Nephron (organoid): ENCODE measurements around the gene HERPUD1.

Experiments
- H3K27ac Mint-ChIP-seq, 3 experiments: 2 replicates each; pipeline ENCODE4 v1.8.0; 2020; ENCODE audit warnings: mixed read lengths in 3 of 3, mild to moderate bottlenecking in 2 of 3, moderate library complexity in 1 of 3
- H3K27me3 Mint-ChIP-seq: 2 replicates; pipeline ENCODE4 v1.8.0; 2021; ENCODE audit warnings: low read depth, mild to moderate bottlenecking, moderate library complexity, mixed read lengths
- H3K36me3 Mint-ChIP-seq: 2 replicates; pipeline ENCODE4 v1.8.0; 2020; ENCODE audit warnings: low read depth, mixed read lengths
- H3K4me1 Mint-ChIP-seq: 2 replicates; pipeline ENCODE4 v1.8.0; 2020; ENCODE audit warnings: mixed read lengths
- H3K4me3 Mint-ChIP-seq, 3 experiments: 2 replicates each; pipeline ENCODE4 v1.8.0; 2020; ENCODE audit warnings: mild to moderate bottlenecking in 3 of 3, mixed read lengths in 3 of 3, moderate library complexity in 2 of 3
- H3K9me3 Mint-ChIP-seq: 2 replicates; pipeline ENCODE4 v1.8.0; 2020; ENCODE audit warnings: mixed read lengths
- CTCF ChIP-seq, 3 experiments: fragments of 200-600 bp; sonication (generic); IDR thresholded peaks; one replicate each; pipeline ENCODE4 v1.5.0; 2021; ENCODE audit warnings: antibody characterized with exemption in 3 of 3; ENCODE audit not compliant: unreplicated experiment in 3 of 3

Gene HERPUD1

GRCh38 chr16:56912746-56913708 is 18.9 kb upstream of the HERPUD1 start:
- H3K4me3 Mint-ChIP-seq = peak overlapping the region in 2 of 3 experiments; percentile 10 to 28

GRCh38 chr16:56914896-56915295 is 17.0 kb upstream of the HERPUD1 start:
- Mint-ChIP-seq H3K9me3 (no peaks in the 10 kb centered on the region), H3K27me3 (no peaks in the 10 kb centered on the region), H3K27ac (peak overlapping the region; percentile 67 to 95 (median 86)), H3K36me3 (no peaks in the 10 kb centered on the region), H3K4me1 (peaks cover 69% of the 10 kb centered on the region), H3K4me3 (no peak overlapping the region)
- no peak for TF ChIP-seq CTCF (IDR thresholded peaks at IDR 0.05; ENCODE audit: unreplicated experiment in 3 of 3)

More at GRCh38 chr16:56912746-56913708, 18.9 kb upstream of the HERPUD1 start:
- Mint-ChIP-seq H3K4me1 (peaks cover 80% of the 10 kb centered on the region), H3K36me3 (no peaks in the 10 kb centered on the region), H3K27ac (peak overlapping the region; percentile 38 to 95 (median 86)), H3K27me3 (no peaks in the 10 kb centered on the region), H3K9me3 (no peaks in the 10 kb centered on the region)
- no peak for TF ChIP-seq CTCF (IDR thresholded peaks at IDR 0.05; ENCODE audit: unreplicated experiment in 3 of 3)

GRCh38 chr16:56915336-56916119 is 16.4 kb upstream of the HERPUD1 start:
- H3K4me3 Mint-ChIP-seq = peak overlapping the region in 1 of 3 experiments; percentile 30
- TF ChIP-seq CTCF (IDR thresholded peaks at IDR 0.05; ENCODE audit: unreplicated experiment in 3 of 3) = no peak
- H3K4me1 Mint-ChIP-seq = peaks cover 63% of the 10 kb centered on the region
- H3K9me3 Mint-ChIP-seq = no peaks in the 10 kb centered on the region
- H3K36me3 Mint-ChIP-seq = no peaks in the 10 kb centered on the region
- H3K27ac Mint-ChIP-seq = peak overlapping the region; percentile 67 to 95 (median 86)
- no peaks in the 10 kb centered on the region for H3K27me3 Mint-ChIP-seq

GRCh38 chr16:56916571-56917403 is 15.2 kb upstream of the HERPUD1 start:
- Mint-ChIP-seq H3K9me3 (no peaks in the 10 kb centered on the region), H3K36me3 (no peaks in the 10 kb centered on the region), H3K4me3 (no peak overlapping the region), H3K27ac (peak overlapping the region in 2 of 3 experiments; percentile 86 to 95), H3K4me1 (peaks cover 50% of the 10 kb centered on the region), H3K27me3 (no peaks in the 10 kb centered on the region)
- TF ChIP-seq CTCF (IDR thresholded peaks at IDR 0.05; ENCODE audit: unreplicated experiment in 3 of 3) = no peak

GRCh38 chr16:56918467-56919012 is 13.4 kb upstream of the HERPUD1 start:
- Mint-ChIP-seq H3K4me1 (peaks cover 33% of the 10 kb centered on the region), H3K9me3 (no peaks in the 10 kb centered on the region), H3K4me3 (no peak overlapping the region), H3K27me3 (no peaks in the 10 kb centered on the region), H3K36me3 (no peaks in the 10 kb centered on the region), H3K27ac (peak overlapping the region in 2 of 3 experiments; percentile 12 to 65)
- TF ChIP-seq CTCF (IDR thresholded peaks at IDR 0.05; ENCODE audit: unreplicated experiment in 3 of 3) = no peak
